Vagina (tissue), 2 donors: Measurements from ENCODE around the gene UGT1A6. TPM values are rescaled to one million over a fixed set of nuclear protein-coding genes. Genes with fewer than 3 reads are reported as not detected.

Experiments
- DNase-seq, 2 donors: peaks; one replicate each; pipeline ENCODE4 v3.0.0-alpha.2; 2017; ENCODE audit errors: extremely low spot score in 2 of 2
- H3K27ac ChIP-seq: fragments of 200-600 bp; sonication (generic); one replicate; pipeline ENCODE4 v1.5.1; 2019
- H3K27me3 ChIP-seq: fragments of 200-600 bp; sonication (generic); one replicate; pipeline ENCODE4 v1.5.1; 2019
- H3K36me3 ChIP-seq, 2 donors: fragments of 200-600 bp; sonication (generic); one replicate each; pipeline ENCODE4 v1.5.1; 2017 to 2019
- H3K4me1 ChIP-seq: fragments of 200-600 bp; sonication (generic); one replicate; pipeline ENCODE4 v1.5.1; 2019
- H3K4me3 ChIP-seq, 2 donors: fragments of 200-600 bp; sonication (generic); 1 replicate in 1 of 2; 2 replicates in 1 of 2; pipeline ENCODE4 v1.5.1; 2016 to 2019
- H3K9me3 ChIP-seq: fragments of 200-600 bp; sonication (generic); one replicate; pipeline ENCODE4 v1.5.1; 2019
- CTCF ChIP-seq, 3 experiments: fragments of 450-650 bp in 2 of 3; fragments of 200-600 bp in 1 of 3; sonication (generic) in 1 of 3; IDR thresholded peaks; one replicate each; pipeline ENCODE4 v1.5.1; 2017 to 2019; ENCODE audit warnings: antibody characterized with exemption in 3 of 3, mild to moderate bottlenecking in 2 of 3, moderate library complexity in 2 of 3
- POLR2A ChIP-seq, 2 donors: fragments of 450-650 bp; IDR thresholded peaks; one replicate each; pipeline ENCODE4 v1.6.1; 2017; ENCODE audit warnings: antibody characterized with exemption in 2 of 2, mild to moderate bottlenecking in 2 of 2, moderate library complexity in 2 of 2
- POLR2AphosphoS5 ChIP-seq, 2 donors: sonication (generic); formaldehyde crosslinking; IDR thresholded peaks; one replicate each; pipeline ENCODE4 v1.9.0; 2017; ENCODE audit warnings: antibody characterized with exemption in 2 of 2, mild to moderate bottlenecking in 2 of 2, low read depth in 1 of 2; ENCODE audit not compliant: insufficient read depth in 1 of 2
- intact Hi-C: fragments of 100-400 bp; cut with DNase I; formaldehyde crosslinking; loops from one replicate; pipeline ENCODE4 v1.15.1; 2023
- total RNA-seq: library from RNA; depleted of rRNA; stranded (reverse); fragments of >200 nt; gene quantifications from one replicate; pipeline ENCODE4 v1.2.3, GENCODE V29; 2016

Gene UGT1A6
- total RNA-seq, 1 donor from 2014 or later: 14.0 TPM

- peak overlapping the region; percentile 16 for H3K27ac ChIP-seq
- H3K27me3 ChIP-seq: no peaks in the 10 kb centered on the region
- H3K4me3 ChIP-seq: peak overlapping the region in 1 of 2 donors; percentile 33
- intact Hi-C loops: no loop called here
- DNase-seq: peak in 1 of 2 donors; percentile 92
- H3K9me3 ChIP-seq: no peaks in the 10 kb centered on the region
- no peaks in the 10 kb centered on the region for H3K36me3 ChIP-seq
- peaks cover 8% of the 10 kb centered on the region for H3K4me1 ChIP-seq
- TF ChIP-seq POLR2AphosphoS5 (IDR thresholded peaks at IDR 0.05; ENCODE audit: insufficient read depth in 1 of 2, low read depth in 1 of 2): peak; percentile 63 to 80
- TF ChIP-seq CTCF (IDR thresholded peaks at IDR 0.05): no peak
- peak in 1 of 2 donors; percentile 20 for TF ChIP-seq POLR2A (IDR thresholded peaks at IDR 0.05)
Measured at GRCh38 chr2:233691443-233692433, 952 bp upstream of the UGT1A6 start.

GRCh38 chr2:233693963-233694362 lies 1.3 kb downstream of the UGT1A6 start:
- H3K9me3 ChIP-seq: no peaks in the 10 kb centered on the region
- TF ChIP-seq POLR2A (IDR thresholded peaks at IDR 0.05): no peak
- TF ChIP-seq POLR2AphosphoS5 (IDR thresholded peaks at IDR 0.05; ENCODE audit: insufficient read depth in 1 of 2, low read depth in 1 of 2): no peak
- no peak for TF ChIP-seq CTCF (IDR thresholded peaks at IDR 0.05)
- no peak overlapping the region for H3K27ac ChIP-seq
- DNase-seq: no peak
- H3K36me3 ChIP-seq: no peaks in the 10 kb centered on the region
- H3K4me3 ChIP-seq: no peak overlapping the region
- H3K4me1 ChIP-seq: peaks cover 8% of the 10 kb centered on the region
- H3K27me3 ChIP-seq: no peaks in the 10 kb centered on the region
- intact Hi-C loops: no loop called here

GRCh38 chr2:233698740-233699139 lies 6.0 kb downstream of the UGT1A6 start:
- DNase-seq: no peak
- H3K27ac ChIP-seq: no peak overlapping the region
- no peaks in the 10 kb centered on the region for H3K4me1 ChIP-seq
- H3K9me3 ChIP-seq: no peaks in the 10 kb centered on the region
- no peaks in the 10 kb centered on the region for H3K27me3 ChIP-seq
- no peak for TF ChIP-seq POLR2AphosphoS5 (IDR thresholded peaks at IDR 0.05; ENCODE audit: insufficient read depth in 1 of 2, low read depth in 1 of 2)
- no peak for TF ChIP-seq CTCF (IDR thresholded peaks at IDR 0.05)
- TF ChIP-seq POLR2A (IDR thresholded peaks at IDR 0.05): no peak
- H3K36me3 ChIP-seq: no peaks in the 10 kb centered on the region
- intact Hi-C loops: no loop called here
- H3K4me3 ChIP-seq: no peak overlapping the region

GRCh38 chr2:233699424-233700027 lies 6.8 kb downstream of the UGT1A6 start:
- Histone ChIP-seq H3K27me3 (no peaks in the 10 kb centered on the region), H3K4me3 (no peak overlapping the region), H3K4me1 (no peaks in the 10 kb centered on the region), H3K27ac (no peak overlapping the region), H3K9me3 (no peaks in the 10 kb centered on the region), H3K36me3 (no peaks in the 10 kb centered on the region)
- DNase-seq: no peak
- TF ChIP-seq CTCF (IDR thresholded peaks at IDR 0.05): no peak
- no peak for TF ChIP-seq POLR2AphosphoS5 (IDR thresholded peaks at IDR 0.05; ENCODE audit: insufficient read depth in 1 of 2, low read depth in 1 of 2)
- TF ChIP-seq POLR2A (IDR thresholded peaks at IDR 0.05): no peak
- intact Hi-C loops: no loop called here
